ENCODE results near the gene ZNF506. TPM values are rescaled to one million over a fixed set of nuclear protein-coding genes. Genes with fewer than 3 reads are reported as not detected.
"Not testable (repeated sequence)": the region's sequence is repeated elsewhere in the genome, so short reads cannot be mapped to it uniquely, and the experiment has no call there.

Gene ZNF506
- 9.8 TPM for polyA plus RNA-seq (2012; ENCODE audit: missing spikeins)

DNA sequence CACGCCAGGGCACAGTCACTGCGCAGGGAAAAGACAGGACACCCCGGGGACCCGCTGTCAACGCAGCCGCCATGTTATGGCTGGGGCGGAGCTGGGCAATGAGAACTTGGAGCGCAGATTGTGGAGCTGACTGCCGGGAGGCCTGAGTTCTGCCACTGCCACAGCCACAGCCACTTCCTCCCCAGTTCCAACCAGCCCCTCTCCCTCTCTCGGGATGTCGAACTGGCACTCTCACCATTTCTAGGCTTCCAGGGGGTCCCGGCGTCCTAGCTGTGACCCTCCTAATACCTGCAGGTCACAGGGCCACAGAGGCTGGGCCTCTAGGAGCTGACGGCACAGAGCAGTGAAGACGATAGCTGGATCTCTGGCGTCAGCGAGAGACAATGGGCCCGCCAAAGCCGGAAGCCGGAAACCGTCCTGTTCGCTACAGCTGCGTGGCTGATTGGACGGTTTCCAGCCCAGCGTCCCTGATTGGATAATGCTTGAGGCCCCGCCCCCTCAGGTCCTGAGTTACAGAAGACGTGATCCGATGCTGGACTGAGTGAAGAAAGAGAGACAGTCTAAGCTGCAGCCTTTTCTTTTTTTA, at the start of gene ZNF506:
TSS of gene ZNF506 (minus strand) at position 385 of the 586 bp plus-strand sequence. CDS start at position 238, 147 bp downstream.
- peak; percentile 77; the same call in 1 of the 2 replicates for TF ChIP-seq TAF1 (IDR thresholded peaks at IDR 0.05; ENCODE audit: borderline replicate concordance, low read depth, low read length)
- TF ChIP-seq POLR2AphosphoS5 (IDR thresholded peaks at IDR 0.05; ENCODE audit: low read depth, low read length), result peak; percentile 85
- TF ChIP-seq POLR2A (IDR thresholded peaks at IDR 0.05; ENCODE audit: low read depth, low read length), result peak; percentile 88
- FAIRE-seq (peak; percentile 89), DNase-seq (ENCODE audit: insufficient read length) (peak; percentile 52)

DNA sequence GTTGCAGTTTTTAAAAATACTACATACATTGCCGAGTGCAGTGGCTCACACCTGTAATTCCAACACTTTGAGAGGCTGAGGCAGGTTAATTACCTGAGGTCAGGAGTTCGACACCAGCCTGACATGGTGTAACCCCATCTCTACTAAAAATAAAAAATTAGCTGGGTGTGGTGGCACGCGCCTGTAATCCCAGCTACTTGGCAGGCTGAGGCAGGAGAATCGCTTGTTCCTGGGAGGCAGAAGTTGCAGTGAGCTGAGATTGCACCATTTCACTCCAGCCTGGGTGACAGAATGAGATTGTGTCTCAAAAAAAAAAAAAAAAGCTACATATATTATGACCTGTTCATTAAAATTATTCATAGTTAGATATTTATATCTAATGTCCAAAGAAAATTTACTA, 48.5 kb upstream of the ZNF506 start:
- not testable (repeated sequence) for DNase-seq (ENCODE audit: insufficient read length); FAIRE-seq

DNA sequence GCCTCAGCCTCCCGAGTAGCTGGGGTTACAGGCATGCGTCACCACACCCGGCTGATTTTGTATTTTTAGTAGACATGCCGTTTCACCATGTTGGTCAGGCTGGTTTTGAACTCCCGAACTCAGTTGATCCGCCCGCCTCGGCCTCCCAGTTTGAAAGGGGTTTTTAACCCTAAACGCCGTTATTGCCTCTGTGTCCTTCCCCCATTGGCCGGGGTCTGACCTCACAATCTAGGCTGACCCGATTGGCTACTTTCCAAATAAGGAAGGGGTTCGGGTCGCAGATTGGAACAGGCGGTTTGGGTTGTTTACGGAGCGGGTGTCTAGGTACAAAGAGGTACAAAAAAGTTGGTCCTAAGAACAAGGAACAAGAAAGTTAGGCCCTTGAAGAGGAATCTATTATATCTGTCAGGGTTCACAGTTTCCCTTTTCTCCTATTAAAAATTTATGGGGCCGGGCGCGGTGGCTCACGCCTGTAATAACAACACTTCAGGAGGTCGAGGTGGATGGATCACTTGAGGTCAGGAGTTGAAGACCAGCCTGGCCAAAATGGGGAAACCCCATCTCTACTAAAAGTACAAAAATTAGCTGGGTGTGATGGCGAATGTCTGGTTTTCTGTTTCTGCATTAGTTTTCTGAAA, 45.2 kb upstream of the ZNF506 start:
- DNase-seq (ENCODE audit: insufficient read length), result no peak
- TF ChIP-seq POLR2AphosphoS5 (IDR thresholded peaks at IDR 0.05; ENCODE audit: low read depth, low read length) (no peak), TAF1 (IDR thresholded peaks at IDR 0.05; ENCODE audit: borderline replicate concordance, low read depth, low read length) (no peak)
- peak; percentile 38 for FAIRE-seq

DNA sequence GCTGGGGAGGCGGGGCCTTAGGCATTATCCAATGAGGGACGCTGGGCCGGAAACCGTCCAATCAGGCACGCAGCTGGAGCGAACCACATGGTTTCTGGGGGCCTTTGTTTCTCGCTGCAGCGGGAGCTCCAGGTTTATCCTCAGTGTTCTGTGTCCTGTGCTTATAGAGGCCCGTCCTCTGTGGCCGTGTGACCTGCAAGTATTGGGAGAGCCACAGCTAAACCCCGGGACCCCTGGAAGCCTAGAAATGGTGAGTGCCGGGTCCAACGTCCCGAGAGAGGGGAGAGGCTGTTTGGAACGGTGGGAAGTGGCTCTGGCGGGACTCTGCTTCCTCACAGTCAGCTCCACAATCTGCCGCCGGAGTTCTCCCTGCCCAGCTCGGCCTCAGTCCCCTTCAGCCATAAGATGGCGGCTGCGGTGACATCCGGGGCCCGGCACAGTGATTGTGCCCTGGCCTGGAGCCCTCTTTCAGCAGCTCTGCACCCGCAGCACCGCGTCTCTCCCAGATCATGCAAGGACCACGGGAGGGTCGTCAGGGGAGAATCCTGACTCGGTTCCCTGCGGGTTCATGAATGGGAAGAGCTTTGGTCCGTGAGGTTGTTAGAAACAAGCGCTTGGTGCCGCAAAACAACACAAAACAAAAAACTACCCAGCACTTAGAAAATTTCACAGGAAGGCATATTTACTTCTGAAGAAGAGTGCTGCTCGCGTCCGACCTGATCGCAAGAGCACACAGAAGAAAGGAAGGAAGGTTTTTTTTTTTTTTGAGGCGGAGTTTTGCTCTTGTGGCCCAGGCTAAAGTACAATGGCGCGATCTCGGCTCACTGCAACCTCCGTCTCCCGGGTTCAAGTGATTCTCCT, 44.4 kb upstream of the ZNF506 start, which contains the start of gene ZNF253:
TSS of gene ZNF253 (plus strand) at position 133 of the 861 bp plus-strand sequence. CDS start at position 248, 115 bp downstream.
- DNase-seq (ENCODE audit: insufficient read length) (peak; percentile 69), FAIRE-seq (peak; percentile 78)
- TF ChIP-seq TAF1 (IDR thresholded peaks at IDR 0.05; ENCODE audit: borderline replicate concordance, low read depth, low read length) (peak; percentile 72; the same call in 1 of the 2 replicates), POLR2A (IDR thresholded peaks at IDR 0.05; ENCODE audit: low read depth, low read length) (peak; percentile 92), POLR2AphosphoS5 (IDR thresholded peaks at IDR 0.05; ENCODE audit: low read depth, low read length) (peak; percentile 93)

DNA sequence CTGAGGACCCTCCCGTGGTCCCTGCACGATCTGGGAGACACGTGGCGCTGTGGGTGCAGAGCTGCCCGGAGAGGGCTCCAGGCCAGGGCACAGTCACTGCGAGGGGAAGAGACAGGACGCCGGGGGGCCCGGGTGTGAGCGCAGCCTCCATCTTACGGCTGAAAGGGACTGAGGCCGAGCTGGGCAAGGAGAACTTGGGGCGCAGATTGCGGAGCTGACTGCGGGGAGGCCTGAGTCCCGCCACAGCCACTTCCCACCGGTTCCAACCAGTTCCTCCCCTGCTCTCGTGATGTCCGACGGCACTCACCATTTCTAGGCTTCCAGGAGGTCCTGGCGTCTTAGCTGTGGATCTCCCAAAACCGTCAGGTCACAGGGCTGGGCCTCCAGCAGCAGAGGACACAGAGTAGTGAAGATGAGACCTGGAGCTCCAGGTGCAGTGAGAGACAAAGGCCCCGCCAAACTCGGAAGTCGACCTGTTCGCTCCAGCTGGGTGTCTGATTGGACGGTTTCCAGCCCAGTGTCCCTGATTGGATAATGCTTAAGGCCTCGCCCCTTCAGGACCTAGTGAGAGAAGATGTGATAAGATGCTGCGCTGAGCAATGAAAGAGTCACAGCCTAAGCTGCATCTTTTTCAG, 39.3 kb upstream of the ZNF506 start:
- no peak for FAIRE-seq
- no peak for DNase-seq (ENCODE audit: insufficient read length)
- TF ChIP-seq POLR2A (IDR thresholded peaks at IDR 0.05; ENCODE audit: low read depth, low read length) (no peak), POLR2AphosphoS5 (IDR thresholded peaks at IDR 0.05; ENCODE audit: low read depth, low read length) (no peak), TAF1 (IDR thresholded peaks at IDR 0.05; ENCODE audit: borderline replicate concordance, low read depth, low read length) (no peak)

DNA sequence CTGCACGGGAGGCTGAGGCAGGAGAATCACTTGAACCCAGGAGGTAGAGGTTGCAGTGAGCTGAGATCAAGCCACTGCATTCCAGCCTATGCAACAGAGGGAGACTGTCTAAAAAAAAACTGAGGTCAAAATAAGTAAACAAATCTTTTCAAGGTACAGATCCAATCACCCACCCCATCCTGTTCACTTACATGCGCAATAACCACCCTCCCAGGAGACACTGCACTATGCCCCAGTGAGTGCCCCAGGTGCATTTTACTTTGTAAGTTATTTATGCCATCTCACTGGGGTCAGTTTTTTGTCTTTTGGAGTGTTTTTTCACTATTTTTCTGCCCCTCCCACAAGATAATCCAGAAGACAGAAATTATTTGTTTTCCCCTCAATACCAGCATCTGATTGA, 37.2 kb upstream of the ZNF506 start:
- no peak for FAIRE-seq
- no peak for DNase-seq (ENCODE audit: insufficient read length)
- no peak for TF ChIP-seq POLR2A (IDR thresholded peaks at IDR 0.05; ENCODE audit: low read depth, low read length)
- no peak for TF ChIP-seq TAF1 (IDR thresholded peaks at IDR 0.05; ENCODE audit: borderline replicate concordance, low read depth, low read length)
- TF ChIP-seq POLR2AphosphoS5 (IDR thresholded peaks at IDR 0.05; ENCODE audit: low read depth, low read length), result no peak

DNA sequence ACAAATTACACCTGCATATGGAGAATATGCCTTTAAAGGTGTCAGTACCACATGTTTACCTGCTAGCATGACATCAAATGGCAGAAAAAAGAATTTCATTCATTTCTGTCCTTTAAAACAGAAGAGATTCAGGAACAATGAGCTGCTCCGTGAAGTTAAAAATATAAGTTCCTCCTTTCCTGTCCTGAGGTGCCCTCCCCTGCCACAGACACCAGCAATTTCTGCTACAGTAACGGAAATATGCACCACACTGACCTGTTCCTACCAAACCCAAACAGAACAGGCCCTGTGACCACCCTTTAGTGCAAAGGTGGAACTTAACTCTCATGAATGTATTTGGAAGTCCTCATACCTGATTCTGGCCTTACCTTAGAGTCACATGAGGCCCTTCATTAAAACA, 30.2 kb upstream of the ZNF506 start:
- not testable (repeated sequence) for FAIRE-seq; DNase-seq (ENCODE audit: insufficient read length)

DNA sequence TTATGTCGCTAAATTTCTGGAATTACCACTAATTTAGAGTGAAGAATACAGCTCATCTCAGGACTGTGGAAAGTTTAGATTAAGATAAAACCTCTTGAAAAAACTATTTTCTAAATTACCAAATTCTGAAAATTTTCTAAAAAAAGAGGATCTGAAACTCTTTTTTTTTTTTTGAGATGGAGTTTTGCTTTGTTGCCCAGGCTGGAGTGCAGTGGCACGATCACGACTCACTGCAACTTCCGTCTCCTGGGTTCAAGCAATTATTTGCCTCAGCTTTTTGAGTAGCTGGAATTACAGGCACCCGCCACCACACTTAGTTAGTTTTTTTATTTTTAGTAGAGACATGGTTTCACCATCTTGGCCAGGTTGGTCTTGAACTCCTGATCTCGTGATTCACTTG, 27.5 kb upstream of the ZNF506 start:
- TF ChIP-seq POLR2AphosphoS5 (IDR thresholded peaks at IDR 0.05; ENCODE audit: low read depth, low read length) (no peak), POLR2A (IDR thresholded peaks at IDR 0.05; ENCODE audit: low read depth, low read length) (no peak), TAF1 (IDR thresholded peaks at IDR 0.05; ENCODE audit: borderline replicate concordance, low read depth, low read length) (no peak)
- DNase-seq (ENCODE audit: insufficient read length) (no peak), FAIRE-seq (no peak)

DNA sequence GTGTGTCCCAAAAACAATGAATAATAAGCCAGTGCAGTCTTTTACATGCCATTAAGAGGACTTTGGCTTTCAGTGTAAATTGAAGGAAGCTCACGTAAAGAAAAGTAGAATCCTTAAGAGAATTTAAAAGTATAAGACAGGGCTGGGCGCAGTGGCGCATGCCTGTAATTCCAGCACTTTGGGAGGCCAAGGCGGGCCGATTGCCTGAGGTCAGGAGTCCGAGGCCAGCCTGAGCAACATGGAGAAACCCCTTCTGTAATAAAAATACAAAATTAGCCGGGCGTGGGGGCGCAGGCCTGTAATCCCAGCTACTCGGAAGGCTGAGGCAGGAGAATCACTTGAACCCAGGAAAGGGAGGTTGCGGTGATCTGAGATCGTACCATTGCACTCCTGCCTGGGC, 26.2 kb upstream of the ZNF506 start:
- FAIRE-seq, result no peak

DNA sequence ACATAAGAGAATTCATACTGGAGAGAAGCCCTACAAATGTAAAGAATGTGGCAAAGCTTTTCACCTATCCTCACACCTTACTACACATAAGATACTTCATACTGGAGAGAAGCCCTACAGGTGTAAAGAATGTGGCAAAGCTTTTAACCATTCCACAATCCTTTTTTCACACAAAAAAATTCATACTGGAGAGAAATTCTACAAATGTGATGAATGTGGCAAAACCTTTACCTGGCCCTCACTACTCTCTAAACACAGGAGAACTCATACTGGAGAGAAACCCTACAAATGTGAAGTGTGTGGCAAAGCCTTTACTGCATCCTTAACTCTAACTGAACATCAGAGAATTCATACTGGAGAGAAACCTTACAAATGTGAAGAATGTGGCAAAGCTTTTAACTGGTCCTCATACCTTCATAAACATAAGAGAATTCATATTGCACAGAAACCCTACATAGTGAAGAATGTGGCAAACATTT, 14.0 kb upstream of the ZNF506 start:
- DNase-seq (ENCODE audit: insufficient read length), result no peak
- no peak for TF ChIP-seq POLR2A (IDR thresholded peaks at IDR 0.05; ENCODE audit: low read depth, low read length)
- FAIRE-seq, result no peak

More for the DNA sequence above, 26.2 kb upstream of the ZNF506 start:
- TF ChIP-seq POLR2AphosphoS5 (IDR thresholded peaks at IDR 0.05; ENCODE audit: low read depth, low read length) (no peak), TAF1 (IDR thresholded peaks at IDR 0.05; ENCODE audit: borderline replicate concordance, low read depth, low read length) (no peak), POLR2A (IDR thresholded peaks at IDR 0.05; ENCODE audit: low read depth, low read length) (no peak)
- DNase-seq (ENCODE audit: insufficient read length), result no peak

DNA sequence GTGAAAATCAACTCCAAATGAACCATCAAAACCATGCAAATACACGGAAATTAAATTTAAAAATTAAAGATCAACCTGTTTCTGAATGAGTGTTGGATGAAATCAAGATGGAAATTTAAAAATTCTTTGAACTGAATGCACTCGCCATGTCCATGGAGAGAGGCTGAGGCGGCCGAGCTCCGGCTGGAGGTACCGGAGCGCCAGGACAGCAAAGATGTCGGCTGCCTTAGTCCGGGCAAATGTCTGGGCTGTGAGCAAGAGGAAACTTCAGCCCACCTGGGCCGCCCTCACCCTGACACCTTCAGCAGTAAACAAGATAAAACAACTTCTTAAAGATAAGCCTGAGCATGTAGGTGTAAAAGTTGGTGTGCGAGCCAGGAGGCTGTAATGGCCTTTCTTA, 5.3 kb upstream of the ZNF506 start:
- FAIRE-seq (no peak), DNase-seq (ENCODE audit: insufficient read length) (no peak)
- TF ChIP-seq TAF1 (IDR thresholded peaks at IDR 0.05; ENCODE audit: borderline replicate concordance, low read depth, low read length), result no peak
- no peak for TF ChIP-seq POLR2A (IDR thresholded peaks at IDR 0.05; ENCODE audit: low read depth, low read length)
- TF ChIP-seq POLR2AphosphoS5 (IDR thresholded peaks at IDR 0.05; ENCODE audit: low read depth, low read length), result no peak
